NCI-H82 treated with DMSO at 0.1 percent for 48 hours (cell line): Measurements from ENCODE around the gene TMEM248.
A peak's percentile ranks its signal among the peaks of the same experiment; 100 is the strongest.
"Not testable (repeated sequence)": the region's sequence is repeated elsewhere in the genome, so short reads cannot be mapped to it uniquely, and the experiment has no call there.

Experiments used
- DNase-seq: peaks from one replicate; lab custom pipeline; 2025; ENCODE audit not compliant: unreplicated experiment; lab: John Stamatoyannopoulos, UW

TMEM248 gene

DNA sequence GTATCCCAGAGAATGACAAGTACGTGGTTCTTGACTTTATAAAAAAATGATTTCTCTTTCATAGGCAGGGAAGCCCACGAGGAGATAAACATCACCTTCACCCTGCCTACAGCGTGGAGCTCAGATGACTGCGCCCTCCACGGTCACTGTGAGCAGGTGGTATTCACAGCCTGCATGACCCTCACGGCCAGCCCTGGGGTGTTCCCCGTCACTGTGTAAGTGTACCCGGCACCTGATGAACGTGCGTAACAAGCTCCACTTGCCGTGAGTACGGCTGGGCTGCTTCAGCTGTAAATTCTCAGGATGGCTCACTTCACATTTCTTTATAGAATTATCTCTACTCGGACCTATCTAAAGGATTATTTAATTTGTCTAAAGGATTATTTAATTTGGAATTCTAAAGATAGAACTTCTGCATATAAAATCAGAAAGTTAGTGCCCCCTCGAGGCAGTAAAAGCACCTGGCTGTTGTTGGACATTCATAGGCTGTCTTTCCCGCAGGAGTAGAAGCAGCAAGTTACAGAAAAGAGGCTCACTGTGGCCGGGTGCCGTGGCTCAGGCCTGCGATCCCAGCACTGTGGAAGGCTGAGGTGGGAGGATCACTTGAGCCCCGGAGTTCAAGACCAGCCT is 27.6 kb downstream of the TMEM248 start:
- no peak for DNase-seq

DNA sequence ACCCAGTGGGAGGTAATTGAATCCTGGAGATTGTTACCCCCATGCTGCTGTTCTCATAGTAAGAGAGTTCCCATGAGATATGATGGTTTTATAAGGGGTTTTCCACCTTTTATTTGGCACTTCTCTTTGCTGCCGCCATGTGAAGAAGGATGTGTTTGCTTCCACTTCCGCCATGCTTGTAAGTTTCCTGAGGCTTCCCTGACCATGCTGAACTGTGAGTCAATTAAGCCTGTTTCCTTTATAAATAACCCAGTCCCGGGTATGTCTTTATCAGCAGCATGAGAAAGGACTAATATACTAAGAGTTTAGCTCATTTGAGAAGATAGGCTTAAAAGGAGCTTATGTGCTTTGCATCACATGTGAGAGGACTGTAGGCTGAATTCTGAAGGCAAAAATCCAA is 29.3 kb downstream of the TMEM248 start:
- no peak for DNase-seq

DNA sequence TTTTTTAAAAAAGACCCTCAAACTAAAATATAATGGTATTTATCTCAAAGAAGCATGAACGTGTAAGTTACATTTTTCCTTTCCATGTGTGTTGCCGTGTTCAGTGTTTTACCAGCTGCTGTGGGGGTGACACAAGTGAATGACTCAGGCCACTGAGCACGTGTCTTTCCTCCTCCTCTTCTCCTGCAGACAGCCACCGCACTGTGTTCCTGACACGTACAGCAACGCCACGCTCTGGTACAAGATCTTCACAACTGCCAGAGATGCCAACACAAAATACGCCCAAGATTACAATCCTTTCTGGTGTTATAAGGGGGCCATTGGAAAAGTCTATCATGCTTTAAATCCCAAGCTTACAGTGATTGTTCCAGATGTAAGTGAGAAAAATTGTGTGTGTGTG is 29.7 kb downstream of the TMEM248 start:
- DNase-seq: no peak

DNA sequence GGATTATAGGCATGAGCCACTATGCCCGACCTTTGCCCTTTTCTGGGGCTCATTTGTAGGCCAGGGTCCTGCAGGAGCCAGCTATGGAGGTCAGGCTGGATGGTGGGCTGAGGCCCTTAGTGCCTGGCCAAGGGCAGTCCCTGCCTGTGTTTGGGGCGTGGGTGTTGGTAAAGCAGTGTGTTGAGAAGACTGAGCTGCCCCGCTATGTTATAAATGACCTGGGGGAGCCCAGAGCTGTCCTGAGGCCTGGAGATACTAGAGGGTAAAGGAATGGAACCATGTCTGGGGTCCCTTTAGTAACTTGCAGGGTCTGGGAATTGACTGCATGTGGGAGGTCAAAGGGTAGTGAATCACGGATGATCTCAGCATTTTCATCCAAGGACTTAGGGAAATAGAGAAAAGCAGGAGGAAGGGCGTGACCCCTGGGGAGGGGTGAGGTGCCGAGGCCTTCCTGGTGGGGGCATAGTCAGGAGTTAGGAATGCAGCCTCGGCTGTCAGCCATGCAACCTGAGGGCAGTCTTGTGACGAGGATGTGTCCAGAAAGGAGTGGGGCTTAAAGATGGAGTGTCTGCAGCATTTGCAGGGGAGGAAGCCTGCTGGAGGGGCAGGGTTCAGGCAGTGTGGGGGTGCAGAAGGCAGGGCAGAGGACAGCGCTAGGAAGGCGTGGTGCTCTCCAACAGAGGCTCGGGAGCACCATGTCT is 31.5 kb downstream of the TMEM248 start:
- DNase-seq: no peak

DNA sequence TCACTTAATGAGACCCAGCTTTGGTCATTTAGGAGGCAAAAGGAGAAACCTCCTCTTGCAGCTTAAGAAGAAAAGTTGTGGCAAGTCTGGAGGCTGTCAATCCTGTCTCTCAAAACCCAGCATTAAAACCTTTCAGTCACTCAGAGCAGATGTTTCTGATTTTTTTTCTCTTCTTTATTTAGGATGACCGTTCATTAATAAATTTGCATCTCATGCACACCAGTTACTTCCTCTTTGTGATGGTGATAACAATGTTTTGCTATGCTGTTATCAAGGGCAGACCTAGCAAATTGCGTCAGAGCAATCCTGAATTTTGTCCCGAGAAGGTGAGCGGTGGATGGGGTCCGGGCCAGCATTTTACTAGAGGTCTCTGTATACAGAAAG is 32.0 kb downstream of the TMEM248 start:
- DNase-seq: no peak

DNA sequence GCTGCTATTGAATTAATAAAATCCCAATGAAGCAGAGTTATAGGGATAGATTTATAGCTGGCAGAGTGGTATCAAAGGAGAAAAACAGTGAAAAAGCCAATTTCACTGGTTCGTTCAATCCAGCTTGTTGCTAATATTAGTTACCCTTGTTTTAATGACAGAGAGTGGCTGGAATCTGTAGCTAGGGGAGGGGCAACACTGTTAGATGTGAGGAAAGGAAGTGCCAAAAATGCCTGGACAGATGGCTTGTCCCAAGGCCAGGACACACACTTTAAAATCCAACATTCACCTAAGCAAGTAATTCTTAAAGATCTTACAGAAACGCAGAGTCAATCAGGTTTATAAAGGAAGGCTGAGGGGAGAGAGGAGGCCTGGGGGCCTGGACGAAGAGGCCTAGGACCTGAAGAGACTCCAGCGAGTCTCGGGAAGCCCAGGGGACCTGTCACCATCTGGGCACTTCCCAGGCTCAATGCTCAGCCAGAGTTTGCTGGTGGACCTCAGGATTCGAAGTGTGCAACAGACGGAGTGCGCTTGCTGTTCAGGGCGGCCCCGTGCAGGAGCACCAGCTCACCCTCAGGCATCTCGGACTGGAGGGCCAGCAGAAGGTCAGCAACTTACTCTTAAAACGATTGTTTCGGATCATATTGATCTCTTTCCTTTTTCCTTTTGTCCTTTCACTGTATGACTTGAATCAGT is 36.7 kb downstream of the TMEM248 start:
- no peak for DNase-seq

DNA sequence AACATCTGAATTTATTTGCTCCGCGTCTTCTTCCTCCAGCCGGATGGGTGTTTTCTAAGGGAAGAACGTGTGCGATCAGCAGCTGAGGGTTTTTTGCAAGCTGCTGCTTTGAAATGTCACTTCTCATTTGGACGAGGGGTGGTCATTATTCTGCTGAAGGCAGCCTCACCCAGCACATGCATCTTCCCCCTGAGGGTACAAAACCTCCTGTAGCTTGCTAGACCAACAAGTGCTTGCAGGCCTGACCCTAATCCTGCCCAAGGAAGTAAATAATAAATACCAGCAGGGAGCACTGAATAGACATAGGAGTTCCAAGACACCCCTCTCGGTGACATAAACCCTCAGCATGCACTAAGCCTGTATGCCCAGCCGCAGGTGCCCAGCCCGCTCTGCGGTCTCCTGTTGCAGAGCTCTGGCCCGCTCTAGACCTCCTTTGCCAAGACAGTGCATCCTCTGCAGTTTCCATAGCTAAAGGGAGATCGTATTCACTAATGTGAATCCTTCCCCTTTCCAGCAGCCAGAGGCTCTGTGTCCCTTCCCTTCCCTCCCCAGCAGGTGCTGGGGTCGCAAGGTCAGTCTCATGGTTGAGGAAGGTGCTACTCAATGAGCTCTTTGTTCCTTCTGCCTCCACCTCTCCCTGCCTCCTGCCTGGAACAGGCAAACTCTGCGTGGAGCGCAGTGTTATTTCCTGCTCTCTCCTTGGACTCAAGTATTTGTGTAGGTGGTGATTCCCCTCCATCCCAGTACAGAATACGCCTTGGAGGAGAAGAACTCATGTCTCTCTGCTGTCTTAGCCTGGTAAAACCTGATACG is 37.7 kb downstream of the TMEM248 start:
- no peak for DNase-seq

DNA sequence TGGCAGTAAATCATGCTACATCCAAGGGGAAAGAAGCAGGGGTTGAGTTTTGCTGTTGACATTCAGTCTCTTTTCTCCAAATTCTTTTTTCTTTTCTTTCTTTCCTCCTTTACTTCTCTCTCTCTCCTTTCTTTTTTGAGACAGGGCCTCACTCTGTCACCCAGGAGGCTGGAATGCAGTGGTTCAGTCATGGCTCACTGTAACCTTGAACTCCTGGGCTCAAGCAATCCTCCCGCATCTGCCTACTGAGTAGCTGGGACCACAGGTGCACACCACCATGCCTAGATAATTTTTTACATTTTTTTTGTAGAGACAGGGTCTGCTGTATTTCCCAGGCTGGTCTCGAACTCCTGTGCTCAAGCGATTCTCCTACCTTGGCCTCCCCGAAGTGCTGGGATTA is 39.2 kb downstream of the TMEM248 start:
- no peak for DNase-seq

DNA sequence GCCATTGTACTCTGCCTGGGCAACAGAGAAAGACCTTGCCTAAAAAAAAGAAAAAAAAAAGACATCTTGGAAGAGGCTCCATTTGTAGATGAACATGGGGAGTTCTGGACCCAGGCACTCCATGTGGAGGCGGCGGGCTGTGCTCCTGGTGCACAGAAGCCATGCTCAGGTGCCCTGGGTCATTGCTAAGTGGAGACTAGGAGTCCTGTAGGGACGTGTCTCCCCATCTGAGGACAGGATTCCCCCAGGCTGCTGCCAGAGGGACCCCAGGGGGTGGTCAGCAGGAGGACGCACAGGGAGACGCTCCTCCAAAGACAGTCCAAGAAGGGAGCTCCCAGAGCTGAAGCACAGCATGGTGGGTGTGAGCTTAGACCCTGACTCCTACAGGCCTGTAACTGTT is 40.1 kb downstream of the TMEM248 start:
- DNase-seq: no peak

DNA sequence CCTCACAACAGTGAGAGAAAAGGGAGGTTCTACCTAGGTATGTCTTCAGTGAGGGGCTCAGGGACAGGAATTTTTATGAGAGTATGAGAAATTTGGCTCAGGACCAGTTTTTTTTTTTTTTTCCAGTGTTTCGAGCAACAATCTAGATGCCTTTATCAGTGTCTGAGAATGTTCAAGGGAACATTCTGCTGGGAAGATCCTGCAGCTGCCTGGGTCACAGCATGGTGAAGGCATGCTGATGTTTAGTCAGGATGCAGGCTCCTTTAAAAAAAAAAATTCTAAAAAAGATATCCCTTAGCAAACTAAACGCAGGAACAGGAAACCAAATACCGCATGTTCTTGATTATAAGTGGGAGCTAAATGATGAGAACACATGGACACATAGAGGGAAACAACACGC is 43.4 kb downstream of the TMEM248 start:
- no peak for DNase-seq

DNA sequence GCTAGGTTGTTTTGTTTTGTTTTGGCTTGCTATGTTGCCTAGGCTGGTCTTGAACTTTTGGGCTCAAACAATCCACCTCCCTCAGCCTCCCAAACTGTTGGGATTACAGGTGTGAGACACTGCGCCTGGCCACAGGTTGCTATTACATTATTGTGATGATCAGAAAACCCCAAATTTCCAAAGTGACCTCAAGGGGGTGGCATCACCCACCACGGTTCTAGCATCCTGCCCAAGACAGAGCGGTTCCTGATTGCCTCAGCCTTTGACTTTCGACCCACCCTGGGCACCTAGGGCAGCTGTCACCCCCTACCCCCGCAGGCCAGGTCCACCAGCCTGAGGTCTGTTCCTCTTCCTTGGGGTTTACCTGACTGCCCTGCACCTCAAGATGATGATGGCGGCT is 46.0 kb downstream of the TMEM248 start:
- no peak for DNase-seq

DNA sequence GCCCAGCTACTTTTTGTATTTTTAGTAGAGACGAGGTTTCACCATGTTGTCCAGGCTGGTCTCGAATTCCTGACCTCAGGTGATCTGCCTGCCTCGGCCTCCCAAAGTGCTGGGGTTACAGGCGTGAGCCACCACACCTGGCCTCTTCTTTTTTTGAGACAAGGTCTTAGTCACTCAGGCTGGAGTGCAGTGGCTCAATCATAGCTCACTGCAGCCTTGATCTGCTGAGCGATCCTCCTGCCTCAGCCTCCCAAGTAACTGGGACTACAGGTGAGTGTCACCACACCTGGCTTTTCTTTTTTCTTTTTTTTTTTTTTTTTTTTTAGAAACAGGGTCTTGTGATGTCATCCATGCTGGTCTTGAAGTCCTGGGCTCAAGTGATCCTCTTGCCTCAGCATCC is 48.0 kb downstream of the TMEM248 start:
- not testable (repeated sequence) for DNase-seq

DNA sequence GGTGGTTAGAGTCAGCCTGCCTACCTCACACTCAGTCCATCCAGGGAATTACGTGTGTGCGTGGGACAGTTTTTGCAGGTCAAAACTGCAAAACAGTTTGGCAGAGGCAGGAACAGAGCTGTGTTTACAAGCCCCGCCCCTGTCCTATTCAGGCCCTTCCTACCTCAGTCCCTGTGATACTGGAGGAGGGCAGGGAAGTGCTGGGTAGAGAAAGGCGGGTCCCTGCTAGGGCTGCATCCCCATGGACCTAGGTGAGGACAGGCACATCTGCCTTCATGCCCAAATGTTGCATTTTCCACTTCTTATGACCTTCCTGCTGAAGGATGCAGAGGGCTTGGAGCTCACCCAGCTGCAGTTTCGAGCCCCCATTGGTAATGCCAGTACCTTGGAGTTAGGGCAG is 49.3 kb downstream of the TMEM248 start:
- DNase-seq: no peak

DNA sequence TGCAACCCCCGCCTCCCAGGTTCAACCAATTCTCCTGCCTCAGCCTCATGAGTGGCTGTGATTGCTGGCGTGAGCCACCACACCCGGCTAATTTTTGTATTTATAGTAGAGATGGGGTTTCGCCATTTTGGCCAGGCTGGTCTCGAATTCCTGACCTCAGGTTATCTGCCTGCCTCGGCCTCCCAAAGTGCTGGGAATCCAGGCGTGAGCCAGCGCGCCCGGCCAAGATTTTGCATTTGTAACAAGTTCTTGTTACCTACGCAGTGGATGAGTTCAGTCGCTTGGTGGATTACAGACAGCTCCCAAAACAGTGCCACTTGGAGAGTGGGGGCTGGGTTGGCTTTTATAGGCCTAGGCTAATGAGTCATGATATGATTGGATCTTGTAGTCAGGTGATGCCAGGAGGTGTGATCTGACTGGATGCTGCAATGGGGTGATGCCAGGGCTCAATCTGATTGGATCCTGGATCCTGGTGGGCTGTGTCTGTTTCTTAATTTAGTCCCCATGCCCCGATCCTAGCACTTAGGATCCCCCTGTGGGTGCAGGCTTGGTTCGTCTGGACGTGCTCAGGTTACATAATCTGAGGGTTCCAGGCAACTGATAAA is 54.1 kb downstream of the TMEM248 start:
- peak; percentile 5 for DNase-seq

DNA sequence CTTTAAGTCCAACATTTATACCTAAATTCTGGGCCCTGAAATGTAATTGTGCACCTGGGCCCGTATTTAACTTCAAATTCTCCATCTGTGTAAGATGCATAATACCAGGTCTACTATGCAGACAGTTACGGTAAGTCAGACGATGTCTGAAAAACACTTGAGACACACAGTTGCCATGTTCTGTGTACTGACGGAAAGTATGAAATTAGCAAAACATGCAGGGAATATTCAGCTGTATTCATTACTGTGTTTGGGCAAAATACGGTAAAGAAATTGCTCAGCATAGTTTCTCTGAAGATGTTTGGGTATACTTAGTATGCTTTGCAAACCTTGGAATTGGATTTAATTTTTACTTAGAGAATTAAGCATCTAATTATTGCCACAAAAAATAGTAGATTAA is 57.3 kb downstream of the TMEM248 start:
- not testable (repeated sequence) for DNase-seq

DNA sequence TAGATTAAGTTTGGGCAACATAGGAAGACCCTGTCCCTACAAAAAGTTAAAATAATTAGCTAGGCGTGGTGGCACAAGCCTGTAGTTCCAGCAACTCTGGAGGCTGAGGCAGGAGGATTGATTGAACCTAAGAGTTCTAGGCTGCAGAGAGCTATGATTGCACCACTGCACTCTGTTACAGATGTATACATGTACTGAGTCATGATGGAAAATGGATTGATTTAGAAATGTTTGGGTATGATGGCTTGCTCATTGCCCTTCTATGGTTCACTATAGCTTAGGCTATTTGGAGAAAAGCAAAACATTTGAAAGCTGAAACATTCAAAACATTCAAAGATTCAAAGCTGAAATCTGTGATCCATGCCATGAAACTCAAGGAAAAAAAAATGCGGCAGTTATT is 58.0 kb downstream of the TMEM248 start:
- not testable (repeated sequence) for DNase-seq

DNA sequence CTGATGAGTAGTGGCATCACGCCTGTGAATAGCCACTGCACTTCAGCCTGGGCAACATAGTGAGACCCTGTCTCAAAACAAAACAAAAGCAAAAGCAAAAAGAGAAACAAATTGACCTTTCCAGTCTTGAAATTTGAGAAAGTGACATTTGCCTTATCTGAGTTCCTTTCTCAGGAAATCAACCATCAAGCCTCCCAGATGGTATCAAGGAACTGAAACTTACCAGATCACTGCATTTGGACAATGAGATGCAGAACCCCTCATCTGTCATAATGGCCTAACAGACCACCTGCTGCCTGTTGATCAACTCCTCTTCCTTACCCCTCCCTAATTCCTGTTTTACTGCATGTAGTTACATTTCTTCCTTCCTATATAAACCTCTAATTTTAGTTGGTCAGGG is 59.3 kb downstream of the TMEM248 start:
- DNase-seq: not testable (repeated sequence)

DNA sequence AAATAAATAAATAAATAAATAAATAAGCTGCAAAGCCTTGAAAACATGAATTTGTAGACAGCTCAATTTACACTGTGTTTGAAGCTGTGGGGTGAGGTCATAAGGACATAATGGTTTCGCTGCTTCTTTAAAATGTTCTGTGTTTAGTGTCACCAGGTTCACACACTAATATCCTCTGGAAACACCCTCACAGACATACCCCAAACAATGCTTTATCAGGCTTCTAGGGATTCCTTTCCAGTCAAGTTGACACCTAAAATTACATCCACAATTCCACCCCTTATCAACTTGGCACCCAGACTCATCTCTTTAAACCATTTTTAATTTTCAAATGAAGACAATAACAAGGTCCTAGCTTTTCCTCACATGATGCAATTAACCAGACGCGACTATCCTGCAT is 68.5 kb downstream of the TMEM248 start:
- not testable (repeated sequence) for DNase-seq

DNA sequence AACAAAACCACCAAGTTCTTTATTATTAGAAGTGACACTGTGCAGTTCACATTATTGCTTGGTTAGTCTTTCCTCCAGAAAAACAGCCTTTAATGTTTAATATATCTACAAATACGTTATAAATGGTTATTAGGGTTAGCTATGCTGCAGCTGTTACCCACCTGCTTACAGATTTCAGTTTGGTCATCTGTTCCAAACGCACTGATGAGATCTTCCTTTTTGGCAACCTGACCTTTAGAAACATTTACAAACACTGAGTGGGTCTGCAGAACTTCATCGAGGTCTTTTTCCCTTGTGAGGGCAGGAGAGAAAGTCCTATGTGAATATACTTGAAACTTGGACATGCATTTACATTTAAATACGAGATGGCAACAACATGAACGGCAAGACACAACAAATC is 73.0 kb downstream of the TMEM248 start:
- not testable (repeated sequence) for DNase-seq

DNA sequence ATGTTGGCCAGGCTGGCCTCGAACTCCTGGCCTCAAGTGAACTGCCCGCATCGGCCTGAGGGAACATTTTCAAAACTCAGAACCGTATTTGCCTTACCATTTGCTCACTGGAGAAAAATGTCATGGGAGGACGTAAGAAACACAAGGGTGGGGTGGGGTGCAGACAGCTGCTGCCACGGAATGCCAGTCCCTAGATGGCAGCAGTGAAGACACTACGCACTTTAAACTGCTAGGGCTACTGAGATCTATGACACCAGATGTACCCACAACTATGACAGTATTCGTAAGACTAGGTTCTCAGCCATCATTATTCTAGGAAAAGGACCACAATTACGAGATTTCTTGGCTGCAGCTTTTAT is 73.6 kb downstream of the TMEM248 start:
- DNase-seq: not testable (repeated sequence)
